OCI-LY3 (cell line): ENCODE measurements around the gene NBEA.
"Not testable (repeated sequence)": the region's sequence is repeated elsewhere in the genome, so short reads cannot be mapped to it uniquely, and the experiment has no call there.

ENCODE experiments used
- CTCF ChIP-seq: fragments of 200-600, 300-600 bp; sonication (generic); IDR thresholded peaks from 2 replicates; pipeline ENCODE4 v1.5.1; 2014; ENCODE audit warnings: antibody characterized with exemption, low read length, low read depth
- EZH2phosphoT487 ChIP-seq: fragments of 200-600 bp; shearing (Covaris generic); IDR thresholded peaks from 2 replicates; pipeline ENCODE4 v1.6.1; 2018; ENCODE audit warnings: antibody characterized with exemption, mixed run types, low read depth

GRCh38 chr13:35677863-35678262, 735.8 kb downstream of the NBEA start:
- TF ChIP-seq CTCF, EZH2phosphoT487: not testable (repeated sequence)
